SJSA1 (cell line): ENCODE data around the gene TRMT13. TPM values are rescaled to one million over a fixed set of nuclear protein-coding genes. Genes with fewer than 3 reads are reported as not detected.
"Not testable (repeated sequence)": the region's sequence is repeated elsewhere in the genome, so short reads cannot be mapped to it uniquely, and the experiment has no call there.

Experiments used
- DNase-seq, 2 experiments: peaks; one replicate each; pipeline ENCODE4 v3.0.0-alpha.2; 2015 to 2020; ENCODE audit warnings: low spot score in 2 of 2, low read depth in 1 of 2
- H3K27ac ChIP-seq: fragments of 250-450 bp; sonication (Bioruptor Pico); 2 replicates; pipeline ENCODE4 v1.5.1; 2020; ENCODE audit warnings: mild to moderate bottlenecking, moderate library complexity
- H3K27me3 ChIP-seq: fragments of 250-450 bp; sonication (Bioruptor Pico); replicated peaks from 2 replicates; pipeline ENCODE4 v1.5.1; 2020; ENCODE audit warnings: mild to moderate bottlenecking, moderate library complexity
- H3K36me3 ChIP-seq: fragments of 250-450 bp; sonication (Bioruptor Pico); 2 replicates; pipeline ENCODE4 v1.5.1; 2020; ENCODE audit warnings: mild to moderate bottlenecking
- H3K4me1 ChIP-seq: fragments of 250-450 bp; sonication (Bioruptor Pico); replicated peaks from 2 replicates; pipeline ENCODE4 v1.6.1; 2021; ENCODE audit warnings: mild to moderate bottlenecking
- H3K4me3 ChIP-seq: fragments of 250-450 bp; sonication (Bioruptor Pico); 2 replicates; pipeline ENCODE4 v1.5.1; 2020; ENCODE audit warnings: mild to moderate bottlenecking
- H3K9me3 ChIP-seq: fragments of 250-450 bp; sonication (Bioruptor Pico); replicated peaks from 2 replicates; pipeline ENCODE4 v1.5.1; 2020; ENCODE audit warnings: mild to moderate bottlenecking
- total RNA-seq: library from RNA; depleted of rRNA; stranded (reverse); fragments of >200 nt; shearing (Covaris generic); gene quantifications from 2 replicates; pipeline ENCODE4 v1.2.3, GENCODE V29; 2014; rRNA removed

TRMT13 gene
- total RNA-seq, 1 experiment from 2014 or later: 20.8 TPM

- no peak overlapping the region for H3K27ac ChIP-seq
- no peaks in the 10 kb centered on the region for H3K36me3 ChIP-seq
- no peak overlapping the region for H3K4me3 ChIP-seq
- no peaks in the 10 kb centered on the region for H3K9me3 ChIP-seq
- H3K27me3 ChIP-seq: no peaks in the 10 kb centered on the region; the same call in 1 of the 2 replicates
- no peak for DNase-seq
- H3K4me1 ChIP-seq: no peaks in the 10 kb centered on the region
Measured at GRCh38 chr1:100183370-100183769, 50.4 kb downstream of the TRMT13 start.

GRCh38 chr1:100184536-100184935 lies 51.6 kb downstream of the TRMT13 start:
- no peak for DNase-seq
- H3K36me3 ChIP-seq: no peaks in the 10 kb centered on the region
- no peak overlapping the region for H3K4me3 ChIP-seq
- no peak overlapping the region for H3K27ac ChIP-seq
- no peaks in the 10 kb centered on the region for H3K9me3 ChIP-seq
- H3K4me1 ChIP-seq: no peaks in the 10 kb centered on the region
- H3K27me3 ChIP-seq: no peaks in the 10 kb centered on the region; the same call in 1 of the 2 replicates

- Histone ChIP-seq H3K36me3 (no peaks in the 10 kb centered on the region), H3K27me3 (no peaks in the 10 kb centered on the region; the same call in 1 of the 2 replicates), H3K4me1 (no peaks in the 10 kb centered on the region), H3K4me3 (no peak overlapping the region), H3K9me3 (no peaks in the 10 kb centered on the region), H3K27ac (no peak overlapping the region)
- no peak for DNase-seq
Measured at GRCh38 chr1:100187912-100188311, 54.9 kb downstream of the TRMT13 start.

DNA sequence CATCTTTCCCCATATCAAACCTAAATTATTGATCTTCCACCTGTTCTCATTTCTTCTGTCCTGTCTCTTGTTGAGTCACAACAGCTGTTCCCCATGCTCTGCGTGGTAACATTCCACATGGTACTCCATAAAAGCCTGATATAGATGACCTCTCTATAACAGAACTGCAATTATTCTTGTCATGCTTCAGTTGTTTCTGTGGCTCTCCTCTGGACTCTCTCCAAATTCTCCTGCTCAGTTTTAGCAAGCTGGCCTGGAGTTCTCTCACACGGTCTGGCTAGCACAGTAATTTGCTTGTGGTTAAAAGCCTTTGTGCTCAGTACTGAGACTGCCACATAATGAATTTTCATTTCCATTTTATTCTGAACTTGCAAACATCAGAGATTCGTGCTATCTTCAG lies 55.7 kb downstream of the TRMT13 start:
- H3K36me3 ChIP-seq: peaks cover 4% of the 10 kb centered on the region
- no peak overlapping the region for H3K27ac ChIP-seq
- DNase-seq: no peak
- no peaks in the 10 kb centered on the region for H3K9me3 ChIP-seq
- no peaks in the 10 kb centered on the region for H3K4me1 ChIP-seq
- H3K4me3 ChIP-seq: no peak overlapping the region
- H3K27me3 ChIP-seq: no peaks in the 10 kb centered on the region; the same call in 1 of the 2 replicates

GRCh38 chr1:100198596-100198995 lies 65.6 kb downstream of the TRMT13 start:
- Histone ChIP-seq H3K27ac (no peak overlapping the region), H3K9me3 (no peaks in the 10 kb centered on the region)

DNA sequence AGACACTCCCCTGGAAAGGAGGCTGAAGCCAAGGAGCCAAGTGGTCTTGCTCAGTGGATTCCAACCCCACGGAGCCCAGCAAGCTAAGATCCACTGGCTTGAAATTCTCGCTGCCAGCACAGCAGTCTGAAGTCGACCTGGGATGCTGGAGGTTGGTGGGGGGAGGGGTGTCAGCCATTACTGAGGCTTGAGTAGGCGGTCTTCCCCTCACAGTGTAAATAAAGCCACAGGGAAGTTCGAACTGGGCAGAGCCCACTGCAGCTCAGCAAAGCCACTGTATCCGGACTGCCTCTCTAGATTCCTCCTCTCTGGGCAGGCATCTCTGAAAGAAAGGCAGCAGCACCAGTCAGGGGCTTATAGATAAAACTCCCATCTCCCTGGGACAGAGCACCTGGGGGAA lies 67.1 kb downstream of the TRMT13 start:
- not testable (repeated sequence) for DNase-seq, H3K4me1 ChIP-seq, H3K4me3 ChIP-seq, H3K27ac ChIP-seq, H3K9me3 ChIP-seq, H3K27me3 ChIP-seq
- H3K36me3 ChIP-seq: peaks cover 31% of the 10 kb centered on the region

More at GRCh38 chr1:100198596-100198995, 65.6 kb downstream of the TRMT13 start:
- DNase-seq: no peak
- H3K4me3 ChIP-seq: no peak overlapping the region
- H3K36me3 ChIP-seq: peaks cover 31% of the 10 kb centered on the region
- H3K4me1 ChIP-seq: no peaks in the 10 kb centered on the region
- no peaks in the 10 kb centered on the region for H3K27me3 ChIP-seq

Other genes starting within 250 kb of the TRMT13 start
- gene SLC35A3, start 163.2 kb upstream of the TRMT13 start, total RNA-seq: 27.2 and 31.2 TPM in 2 replicates
- gene SASS6, start 233 bp upstream of the TRMT13 start, total RNA-seq: 11.3 and 13.0 TPM in 2 replicates
- 0.13 TPM in 1 of 2 replicates, not detected in the other for gene LRRC39, start 45.1 kb downstream of the TRMT13 start, total RNA-seq
- gene DBT, start 116.7 kb downstream of the TRMT13 start, total RNA-seq: 6.2 and 6.8 TPM in 2 replicates
- gene RTCA, start 133.1 kb downstream of the TRMT13 start, total RNA-seq: 43.5 and 43.7 TPM in 2 replicates
- gene CDC14A, start 219.3 kb downstream of the TRMT13 start, total RNA-seq: 6.5 and 8.6 TPM in 2 replicates